Measurements from ENCODE around the gene TBCC.
A peak's percentile ranks its signal among the peaks of the same experiment; 100 is the strongest.

The TBCC gene

DNA sequence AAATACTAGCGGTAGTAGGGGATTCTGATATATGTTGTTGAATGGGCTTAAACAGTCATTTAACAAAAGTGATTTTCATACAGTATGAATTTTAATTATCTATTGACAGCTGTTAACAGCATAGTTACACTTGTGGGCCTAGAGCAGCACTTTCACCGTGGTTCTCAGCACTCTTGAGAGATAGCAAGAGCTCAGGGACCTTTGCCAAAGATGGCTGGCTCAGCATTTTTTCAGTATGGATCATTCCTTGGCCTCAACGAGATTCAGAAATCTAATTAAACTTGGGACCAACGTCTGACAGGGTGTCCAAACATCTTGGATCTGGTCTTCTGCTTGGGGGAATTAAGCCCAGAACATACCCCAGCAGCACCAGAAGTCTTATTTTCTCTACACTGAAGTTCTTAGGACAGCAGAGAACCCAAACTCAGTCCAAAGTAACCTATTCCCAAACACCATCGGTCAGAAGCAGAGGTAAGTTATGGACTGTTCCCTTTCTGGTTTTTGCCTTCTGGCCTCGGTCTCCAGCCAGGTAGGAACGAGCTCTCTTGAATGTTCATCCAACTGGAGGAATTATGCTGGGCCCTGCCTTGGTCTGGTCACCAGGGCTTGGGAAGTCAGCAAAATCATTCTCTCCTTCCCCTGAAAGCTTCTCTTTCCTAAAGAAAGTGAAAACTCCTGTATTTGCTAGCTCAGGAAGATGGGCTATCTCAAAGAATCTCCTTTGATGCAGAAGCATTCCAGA is 49.2 kb downstream of the TBCC start:
- Histone ChIP-seq H3K9ac (no peak overlapping the region), H3K4me3 (ENCODE audit: low read depth, low read length) (no peak overlapping the region), H2AFZ (no peak overlapping the region), H3K4me1 (peaks cover 21% of the 10 kb centered on the region), H3K4me2 (ENCODE audit: low read length) (peak overlapping the region; percentile 45), H3K79me2 (no peaks in the 10 kb centered on the region), H3K27ac (peak overlapping the region; percentile 26), H3K9me3 (ENCODE audit: control insufficient read depth, low read length) (no peaks in the 10 kb centered on the region), H3K27me3 (ENCODE audit: control insufficient read depth, insufficient read depth, low read length) (no peaks in the 10 kb centered on the region), H3K36me3 (ENCODE audit: control insufficient read depth, insufficient read depth, low read length) (no peaks in the 10 kb centered on the region)
- TF ChIP-seq CTCF (IDR thresholded peaks at IDR 0.05): no peak

DNA sequence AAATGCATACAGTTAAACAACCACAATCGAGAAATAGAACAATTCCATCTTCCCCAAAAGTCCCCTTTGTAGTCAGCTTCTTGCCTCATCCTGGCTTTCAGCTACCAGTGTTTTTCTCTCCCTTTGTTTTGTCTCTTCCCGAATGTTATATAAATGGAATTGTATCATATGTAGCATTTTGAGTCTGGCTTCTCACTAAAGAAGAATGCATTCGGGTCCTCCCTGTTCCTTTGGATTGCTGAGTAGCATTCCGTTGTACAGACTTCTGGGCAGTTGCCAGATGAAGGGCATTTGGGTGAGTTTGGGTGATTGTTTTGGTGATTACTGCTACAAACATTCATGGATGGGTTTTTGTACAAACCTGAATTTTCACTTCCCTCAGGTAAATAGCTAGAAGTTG is 51.3 kb downstream of the TBCC start:
- Histone ChIP-seq H3K4me1 (peaks cover 21% of the 10 kb centered on the region), H3K79me2 (no peaks in the 10 kb centered on the region), H3K9ac (no peak overlapping the region), H3K4me2 (ENCODE audit: low read length) (peak overlapping the region; percentile 34), H3K27ac (peak overlapping the region; percentile 62), H2AFZ (no peak overlapping the region), H3K36me3 (ENCODE audit: control insufficient read depth, insufficient read depth, low read length) (no peaks in the 10 kb centered on the region), H3K9me3 (ENCODE audit: control insufficient read depth, low read length) (no peaks in the 10 kb centered on the region), H3K4me3 (ENCODE audit: low read depth, low read length) (peak overlapping the region; percentile 0), H3K27me3 (ENCODE audit: control insufficient read depth, insufficient read depth, low read length) (no peaks in the 10 kb centered on the region)
- no peak for TF ChIP-seq CTCF (IDR thresholded peaks at IDR 0.05)

All from parathyroid adenoma (tissue), 2 donors.